HG03097 (cell line): Measurements from ENCODE around the gene PLCB1.
"Not testable (repeated sequence)": the region's sequence is repeated elsewhere in the genome, so short reads cannot be mapped to it uniquely, and the experiment has no call there.

Experiments used
- ATAC-seq: cut with Tn5 transposase; IDR thresholded peaks from one replicate; pipeline ENCODE4 v1.9.1; 2021; ENCODE audit not compliant: unreplicated experiment, low FRiP score

Gene PLCB1

GRCh38 chr20:8633366-8633765 lies 501.3 kb downstream of the PLCB1 start:
- ATAC-seq = no peak

- ATAC-seq = no peak
These were observed 503.0 kb downstream of the PLCB1 start for GRCh38 chr20:8635048-8635572.

GRCh38 chr20:8635837-8636236 lies 503.8 kb downstream of the PLCB1 start:
- no peak for ATAC-seq

GRCh38 chr20:8639112-8639778 lies 507.2 kb downstream of the PLCB1 start:
- no peak for ATAC-seq

- no peak for ATAC-seq
These were observed 508.4 kb downstream of the PLCB1 start for GRCh38 chr20:8640461-8640860.

GRCh38 chr20:8642247-8642646 lies 510.2 kb downstream of the PLCB1 start:
- no peak for ATAC-seq

- not testable (repeated sequence) for ATAC-seq
These were observed 512.4 kb downstream of the PLCB1 start for GRCh38 chr20:8644468-8644867.

GRCh38 chr20:8645326-8645725 lies 513.3 kb downstream of the PLCB1 start:
- ATAC-seq = no peak

GRCh38 chr20:8646033-8646441 lies 514.0 kb downstream of the PLCB1 start:
- no peak for ATAC-seq

- ATAC-seq = no peak
These were observed 514.6 kb downstream of the PLCB1 start for GRCh38 chr20:8646716-8647115.

- no peak for ATAC-seq
These were observed 515.9 kb downstream of the PLCB1 start for GRCh38 chr20:8647961-8648441.

- ATAC-seq = no peak
These were observed 516.4 kb downstream of the PLCB1 start for GRCh38 chr20:8648466-8648865.

GRCh38 chr20:8652396-8652795 lies 520.3 kb downstream of the PLCB1 start:
- ATAC-seq = no peak

GRCh38 chr20:8654486-8654885 lies 522.4 kb downstream of the PLCB1 start:
- ATAC-seq = no peak

- ATAC-seq = no peak
These were observed 524.3 kb downstream of the PLCB1 start for GRCh38 chr20:8656335-8656734.

GRCh38 chr20:8657664-8658063 lies 525.6 kb downstream of the PLCB1 start:
- no peak for ATAC-seq

- no peak for ATAC-seq
These were observed 526.0 kb downstream of the PLCB1 start for GRCh38 chr20:8658103-8658502.

- no peak for ATAC-seq
These were observed 529.3 kb downstream of the PLCB1 start for GRCh38 chr20:8661229-8661952.

GRCh38 chr20:8662433-8662954 lies 530.4 kb downstream of the PLCB1 start:
- ATAC-seq = no peak

- ATAC-seq = no peak
These were observed 531.4 kb downstream of the PLCB1 start for GRCh38 chr20:8663424-8663823.

GRCh38 chr20:8664778-8665177 lies 532.7 kb downstream of the PLCB1 start:
- no peak for ATAC-seq

- ATAC-seq = no peak
These were observed 535.2 kb downstream of the PLCB1 start for GRCh38 chr20:8667306-8667705.
